HG03521 (cell line): ENCODE results near the gene MEF2C.
A peak's percentile ranks its signal among the peaks of the same experiment; 100 is the strongest.

ENCODE experiments used
- ATAC-seq: cut with Tn5 transposase; IDR thresholded peaks from one replicate; pipeline ENCODE4 v1.9.1; 2021; ENCODE audit warnings: mild to moderate bottlenecking, moderate library complexity; ENCODE audit not compliant: unreplicated experiment

MEF2C gene

GRCh38 chr5:88761939-88762338 is 121.0 kb downstream of the MEF2C start:
- no peak for ATAC-seq

- ATAC-seq: no peak
These were observed 121.6 kb downstream of the MEF2C start for GRCh38 chr5:88761269-88761850.

- no peak for ATAC-seq
These were observed 122.5 kb downstream of the MEF2C start for GRCh38 chr5:88760527-88760926.

- no peak for ATAC-seq
These were observed 124.4 kb downstream of the MEF2C start for GRCh38 chr5:88758591-88758990.

- no peak for ATAC-seq
These were observed 124.8 kb downstream of the MEF2C start for GRCh38 chr5:88758184-88758583.

- ATAC-seq: no peak
These were observed 126.0 kb downstream of the MEF2C start for GRCh38 chr5:88756953-88757352.

DNA sequence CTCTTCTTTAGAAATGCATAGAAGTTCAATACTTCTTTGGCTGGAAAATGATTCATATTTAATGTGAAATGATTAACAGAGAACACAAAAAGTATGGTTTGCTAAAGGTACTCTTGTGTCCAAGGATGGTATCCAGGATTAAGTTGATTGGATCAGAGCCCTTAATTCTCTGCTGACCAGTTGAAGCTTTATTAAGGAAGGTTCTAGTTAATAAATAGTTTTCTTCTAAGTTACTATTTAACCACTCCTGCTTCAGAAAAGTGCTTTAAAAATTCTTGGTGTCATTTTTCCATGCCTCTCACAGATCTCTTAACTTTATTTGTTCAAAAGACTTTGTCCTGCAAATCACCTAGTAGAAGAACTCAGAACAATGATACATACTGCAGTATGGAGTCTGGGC is 134.3 kb downstream of the MEF2C start:
- no peak for ATAC-seq

GRCh38 chr5:88746438-88746882 is 136.5 kb downstream of the MEF2C start:
- ATAC-seq: peak; percentile 76

DNA sequence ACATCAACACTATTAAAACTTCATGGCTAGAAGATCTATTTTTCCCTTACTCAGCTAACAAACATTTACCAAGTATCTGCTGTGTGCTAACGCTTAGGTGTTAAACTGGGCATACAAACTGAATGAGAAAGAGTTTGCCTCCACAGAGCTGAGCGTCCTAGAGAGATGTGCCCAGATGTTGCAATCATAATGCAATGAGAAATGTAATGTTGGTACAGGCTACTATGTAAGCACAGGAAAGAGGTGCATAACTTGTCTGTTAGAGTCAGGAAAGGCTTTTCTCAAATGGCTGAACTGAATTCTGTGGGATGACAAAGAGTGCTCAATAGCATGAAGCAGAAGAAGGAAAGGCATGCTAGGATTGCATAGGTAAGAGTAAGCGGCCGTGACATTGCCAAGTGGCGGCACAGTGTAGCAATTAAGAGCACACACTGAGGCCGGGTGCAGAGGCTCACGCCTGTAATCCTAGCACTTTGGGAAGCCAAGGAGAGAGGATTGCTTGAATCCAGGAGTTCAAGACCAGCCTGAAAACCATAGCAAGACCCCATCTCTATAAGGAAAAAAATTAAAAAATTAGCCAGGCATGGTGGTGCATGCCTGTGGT is 137.8 kb downstream of the MEF2C start:
- ATAC-seq: no peak

DNA sequence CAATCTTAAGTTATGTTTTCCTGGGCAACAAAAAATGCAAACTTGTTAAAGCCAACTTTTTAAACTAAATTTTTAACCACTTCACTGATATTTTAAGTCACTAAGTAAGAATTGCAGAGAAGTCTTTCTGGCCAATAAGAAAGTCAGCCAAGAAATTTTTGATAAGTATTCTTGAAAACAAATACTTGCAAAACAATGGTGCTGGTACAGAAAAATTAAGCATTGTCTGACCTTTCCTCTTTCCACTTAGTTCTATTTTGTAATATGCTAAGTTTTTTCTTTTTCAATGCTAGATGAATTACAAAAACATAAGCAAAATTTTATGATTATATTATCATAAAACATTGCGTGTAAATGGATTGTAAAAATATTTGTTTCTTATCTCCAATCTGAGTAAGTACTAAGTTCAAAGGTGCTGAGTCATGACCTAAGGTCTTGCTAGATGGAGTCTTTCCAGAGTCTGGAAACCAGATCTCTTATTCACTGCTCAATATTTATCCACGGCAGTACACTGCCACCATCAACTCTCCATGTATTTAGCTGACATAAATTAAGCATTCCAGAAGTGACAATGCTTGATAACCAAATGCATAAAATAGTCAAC is 139.7 kb downstream of the MEF2C start:
- no peak for ATAC-seq

GRCh38 chr5:88741964-88742363 is 141.0 kb downstream of the MEF2C start:
- no peak for ATAC-seq

GRCh38 chr5:88740604-88741185 is 142.3 kb downstream of the MEF2C start:
- ATAC-seq: no peak

DNA sequence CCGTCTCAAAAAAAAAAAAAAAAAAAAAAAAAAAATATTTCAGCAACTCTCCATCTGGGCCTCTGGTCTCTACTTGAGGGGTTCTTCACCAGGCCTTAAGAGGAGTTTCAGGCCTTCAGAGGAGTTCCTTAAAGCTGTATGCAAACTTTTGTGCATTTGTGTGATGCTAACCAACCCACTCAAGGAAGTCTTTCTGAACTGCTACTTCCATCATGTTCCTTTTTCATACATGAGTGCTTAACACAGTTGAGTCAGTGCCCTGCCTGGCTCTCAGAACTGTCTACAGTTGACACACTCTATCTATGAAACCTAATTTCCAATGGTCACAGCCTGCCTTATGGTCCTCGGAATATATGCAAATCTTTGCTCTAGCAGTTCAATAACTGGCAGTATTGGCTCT is 146.5 kb downstream of the MEF2C start:
- ATAC-seq: no peak

GRCh38 chr5:88734983-88735382 is 148.0 kb downstream of the MEF2C start:
- peak; percentile 24 for ATAC-seq

- ATAC-seq: peak; percentile 53
These were observed 148.8 kb downstream of the MEF2C start for GRCh38 chr5:88734191-88734640.

DNA sequence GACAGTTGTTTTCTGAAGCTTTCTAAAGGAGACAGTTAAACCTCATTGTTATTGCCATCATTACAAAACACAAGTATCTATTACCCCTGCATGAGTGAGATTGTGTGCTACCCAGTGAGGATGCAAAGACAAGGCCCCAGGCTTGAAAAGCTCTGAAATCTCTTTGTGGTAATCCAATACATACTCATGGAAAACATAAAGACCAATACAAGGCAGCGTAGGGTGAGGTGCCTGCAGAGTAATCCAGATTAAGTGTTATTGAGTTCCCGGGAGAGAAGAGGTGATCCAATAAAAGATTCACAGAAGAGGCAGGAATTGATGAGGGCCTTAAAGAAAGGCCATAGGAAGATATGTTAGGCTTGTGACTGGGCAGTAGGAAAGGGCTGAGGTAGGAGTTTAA is 150.1 kb downstream of the MEF2C start:
- no peak for ATAC-seq

DNA sequence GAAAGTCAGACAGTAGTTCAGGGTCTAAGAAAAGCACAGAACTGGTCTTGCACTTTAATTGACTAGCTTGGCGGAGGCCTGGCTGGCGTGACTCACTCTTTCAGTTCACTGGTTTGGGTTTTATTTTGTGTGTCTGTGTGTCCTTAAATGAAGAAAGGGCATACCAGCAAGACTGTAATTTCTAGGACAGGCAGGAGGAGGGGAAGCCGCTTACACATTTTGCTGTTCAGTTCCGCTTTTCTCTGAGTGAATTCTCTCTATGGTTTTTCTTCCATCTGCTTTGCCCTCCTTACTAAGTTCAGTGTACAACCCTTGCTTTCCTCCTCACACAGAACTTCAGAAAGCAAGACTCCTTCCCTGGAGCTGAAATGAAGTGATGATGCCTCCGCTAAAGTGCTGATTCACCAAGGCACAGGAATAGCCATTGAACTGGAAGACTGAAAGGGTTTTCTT is 150.8 kb downstream of the MEF2C start:
- peak; percentile 50 for ATAC-seq

- ATAC-seq: no peak
These were observed 153.2 kb downstream of the MEF2C start for GRCh38 chr5:88729829-88730182.

DNA sequence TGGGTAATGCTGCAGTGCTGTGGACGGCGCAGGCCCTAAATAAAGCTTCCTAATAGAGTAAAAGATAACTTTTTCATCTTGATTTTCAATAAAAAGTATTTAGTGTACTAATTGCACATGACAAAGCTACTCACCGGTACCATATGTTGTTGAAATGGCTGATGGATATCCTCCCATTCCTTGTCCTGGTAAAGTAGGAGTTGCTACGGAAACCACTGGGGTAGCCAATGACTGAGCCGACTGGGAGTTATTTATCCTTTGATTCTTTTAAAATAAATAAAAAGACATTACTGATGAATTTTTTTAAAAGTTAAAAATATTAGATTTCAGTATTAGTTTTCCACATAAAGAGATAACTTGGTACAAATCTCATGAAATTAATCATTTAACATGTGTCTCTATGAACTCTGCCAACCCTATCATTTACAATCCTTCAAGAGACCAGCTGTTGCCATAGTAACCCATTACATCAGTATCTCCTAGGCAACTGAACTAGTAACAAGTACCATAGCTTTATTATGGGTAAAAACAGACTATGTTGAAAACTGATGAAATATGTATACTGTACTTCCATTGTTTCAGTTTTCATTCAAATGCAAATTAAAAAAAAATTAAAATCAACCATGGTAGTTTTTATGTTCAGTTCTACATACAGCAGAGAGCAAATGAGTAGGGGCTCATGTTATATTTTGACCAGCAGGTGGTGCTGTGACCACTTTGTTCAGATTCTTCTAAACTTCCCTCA is 153.7 kb downstream of the MEF2C start:
- ATAC-seq: peak; percentile 37

DNA sequence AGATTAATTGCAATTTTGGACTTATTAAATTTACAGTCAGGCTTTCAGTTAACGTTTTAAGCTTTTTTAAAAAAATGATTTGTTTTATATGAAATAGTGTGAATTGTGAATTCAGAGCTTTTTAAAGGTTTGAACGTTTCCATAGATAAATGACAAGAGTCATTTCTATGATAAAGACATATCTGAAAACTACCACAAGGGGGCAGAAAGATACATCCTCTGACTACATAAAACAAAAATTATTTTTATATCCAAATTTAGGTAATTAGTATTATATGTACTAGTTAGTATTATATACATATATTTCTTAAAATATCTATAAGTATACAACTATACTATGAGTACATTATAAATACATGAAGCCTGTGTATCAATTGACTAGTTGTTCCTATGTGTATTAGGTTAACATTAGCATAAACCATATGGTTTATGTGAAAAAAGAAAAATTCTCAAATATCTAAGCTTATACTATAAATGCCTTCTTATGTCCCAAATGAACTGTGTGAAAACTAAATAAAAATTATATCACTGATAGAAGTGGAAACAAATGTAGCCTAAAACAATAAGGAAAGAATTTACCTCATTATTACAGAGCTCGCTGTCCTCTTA is 155.2 kb downstream of the MEF2C start:
- no peak for ATAC-seq

GRCh38 chr5:88725454-88725853 is 157.5 kb downstream of the MEF2C start:
- no peak for ATAC-seq
